ENCODE results near the gene TTN. TPM values are rescaled to one million over a fixed set of nuclear protein-coding genes. Genes with fewer than 3 reads are reported as not detected.

Gene TTN
- total RNA-seq, 4 donors from 2014 or later = 0.19 to 3.1 (median 1.7) TPM

DNA sequence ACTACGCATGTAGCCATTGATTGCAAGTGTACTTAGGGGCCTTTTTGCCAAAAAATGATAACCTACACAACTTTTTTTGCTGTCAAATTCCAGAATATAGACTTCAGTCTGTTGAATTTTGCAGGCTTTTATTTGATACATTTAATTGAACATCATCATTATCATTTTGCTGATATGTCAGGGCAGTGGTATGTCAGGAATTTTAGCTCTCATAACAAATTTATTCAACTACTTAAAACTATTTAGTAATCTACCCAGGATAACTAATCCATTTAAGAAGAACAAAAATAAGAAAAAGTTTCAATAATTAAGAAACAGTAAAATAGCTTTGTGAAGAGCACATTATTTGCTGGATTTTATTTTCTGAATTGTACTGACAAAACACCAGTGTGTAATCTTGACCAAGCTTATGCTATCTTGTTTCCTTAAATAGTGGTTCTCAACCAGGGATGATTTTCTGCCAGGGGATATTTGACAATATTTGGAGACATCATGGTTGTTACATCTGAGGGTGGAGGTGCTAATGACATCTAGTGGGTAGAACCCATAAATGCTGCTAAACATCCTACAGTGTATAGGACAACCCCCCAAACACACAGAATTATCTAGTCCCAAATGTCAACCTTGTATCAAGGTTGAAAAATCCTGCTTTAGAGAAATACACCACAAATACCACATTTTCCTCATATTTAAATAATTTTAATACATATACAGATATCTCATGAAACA lies 12.1 kb upstream of the TTN start:
- Histone ChIP-seq H3K4me1 (no peaks in the 10 kb centered on the region), H3K9me3 (no peaks in the 10 kb centered on the region), H3K27me3 (no peaks in the 10 kb centered on the region), H3K36me3 (no peaks in the 10 kb centered on the region), H3K27ac (no peak overlapping the region), H3K4me3 (no peak overlapping the region)
- 83 to 92% methylated on average over 1 of the region's 1 CpG for WGBS, 2 donors
- intact Hi-C loops (cut with DNase I) = no loop called here
- no peak for DNase-seq
- TF ChIP-seq POLR2A (IDR thresholded peaks at IDR 0.05) = no peak
- TF ChIP-seq, protein P1, sequence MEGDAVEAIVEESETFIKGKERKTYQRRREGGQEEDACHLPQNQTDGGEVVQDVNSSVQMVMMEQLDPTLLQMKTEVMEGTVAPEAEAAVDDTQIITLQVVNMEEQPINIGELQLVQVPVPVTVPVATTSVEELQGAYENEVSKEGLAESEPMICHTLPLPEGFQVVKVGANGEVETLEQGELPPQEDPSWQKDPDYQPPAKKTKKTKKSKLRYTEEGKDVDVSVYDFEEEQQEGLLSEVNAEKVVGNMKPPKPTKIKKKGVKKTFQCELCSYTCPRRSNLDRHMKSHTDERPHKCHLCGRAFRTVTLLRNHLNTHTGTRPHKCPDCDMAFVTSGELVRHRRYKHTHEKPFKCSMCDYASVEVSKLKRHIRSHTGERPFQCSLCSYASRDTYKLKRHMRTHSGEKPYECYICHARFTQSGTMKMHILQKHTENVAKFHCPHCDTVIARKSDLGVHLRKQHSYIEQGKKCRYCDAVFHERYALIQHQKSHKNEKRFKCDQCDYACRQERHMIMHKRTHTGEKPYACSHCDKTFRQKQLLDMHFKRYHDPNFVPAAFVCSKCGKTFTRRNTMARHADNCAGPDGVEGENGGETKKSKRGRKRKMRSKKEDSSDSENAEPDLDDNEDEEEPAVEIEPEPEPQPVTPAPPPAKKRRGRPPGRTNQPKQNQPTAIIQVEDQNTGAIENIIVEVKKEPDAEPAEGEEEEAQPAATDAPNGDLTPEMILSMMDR (IDR thresholded peaks at IDR 0.05) = no peak

DNA sequence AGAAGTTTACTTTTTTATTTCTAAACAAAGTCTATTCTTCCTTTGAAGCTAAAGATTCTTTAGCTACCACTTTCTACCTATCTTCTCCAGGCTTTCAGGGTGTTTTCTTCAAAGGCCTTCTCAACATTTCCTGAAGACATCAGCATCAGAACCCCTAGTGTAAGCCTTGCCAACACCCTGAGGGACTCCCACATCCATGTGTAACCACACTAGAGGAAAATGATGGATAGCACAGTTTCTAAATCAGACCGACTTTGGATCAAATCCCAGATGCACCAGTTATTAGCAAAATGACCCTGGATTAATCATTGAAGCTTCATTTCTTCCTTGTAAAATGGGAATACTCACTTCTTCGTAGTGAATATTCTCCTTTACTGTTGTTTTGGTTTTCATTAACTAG lies 4.7 kb upstream of the TTN start:
- 54 to 64% methylated on average over 2 of the region's 2 CpGs for WGBS, 2 donors
- Histone ChIP-seq H3K36me3 (no peaks in the 10 kb centered on the region), H3K4me3 (no peak overlapping the region), H3K27ac (no peak overlapping the region), H3K9me3 (no peaks in the 10 kb centered on the region), H3K4me1 (no peaks in the 10 kb centered on the region), H3K27me3 (no peaks in the 10 kb centered on the region)
- no peak for DNase-seq
- TF ChIP-seq, protein P1 (IDR thresholded peaks at IDR 0.05) = no peak
- TF ChIP-seq POLR2A (IDR thresholded peaks at IDR 0.05) = no peak
- intact Hi-C loops (cut with DNase I) = no loop called here

DNA sequence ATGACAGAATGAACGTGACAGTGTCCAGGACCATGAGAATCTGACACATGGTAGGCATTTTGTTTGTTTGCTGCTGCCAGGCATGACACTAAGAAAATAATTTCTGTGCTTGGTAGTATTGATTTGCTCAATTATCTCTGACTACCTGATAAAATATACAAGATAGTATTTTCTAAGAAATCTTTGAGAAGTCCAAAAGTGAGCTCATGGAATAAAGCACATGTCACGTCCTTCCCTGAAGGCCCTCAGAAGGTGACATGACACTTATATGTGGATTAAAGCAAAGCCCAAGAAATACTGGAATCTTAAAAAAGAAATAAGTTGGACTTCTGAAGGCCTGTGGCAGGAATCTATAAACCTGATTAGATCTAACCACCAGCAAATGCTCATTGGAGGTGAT lies 3.8 kb upstream of the TTN start:
- no peak for DNase-seq
- no peaks in the 10 kb centered on the region for H3K4me1 ChIP-seq
- WGBS, 2 donors = 66 to 82% methylated on average over 2 of the region's 2 CpGs
- H3K27ac ChIP-seq = no peak overlapping the region
- no peaks in the 10 kb centered on the region for H3K9me3 ChIP-seq
- no peaks in the 10 kb centered on the region for H3K27me3 ChIP-seq
- no peaks in the 10 kb centered on the region for H3K36me3 ChIP-seq
- no peak for TF ChIP-seq POLR2A (IDR thresholded peaks at IDR 0.05)
- TF ChIP-seq, protein P1 (IDR thresholded peaks at IDR 0.05) = no peak
- intact Hi-C loops (cut with DNase I) = no loop called here
- no peak overlapping the region for H3K4me3 ChIP-seq

DNA sequence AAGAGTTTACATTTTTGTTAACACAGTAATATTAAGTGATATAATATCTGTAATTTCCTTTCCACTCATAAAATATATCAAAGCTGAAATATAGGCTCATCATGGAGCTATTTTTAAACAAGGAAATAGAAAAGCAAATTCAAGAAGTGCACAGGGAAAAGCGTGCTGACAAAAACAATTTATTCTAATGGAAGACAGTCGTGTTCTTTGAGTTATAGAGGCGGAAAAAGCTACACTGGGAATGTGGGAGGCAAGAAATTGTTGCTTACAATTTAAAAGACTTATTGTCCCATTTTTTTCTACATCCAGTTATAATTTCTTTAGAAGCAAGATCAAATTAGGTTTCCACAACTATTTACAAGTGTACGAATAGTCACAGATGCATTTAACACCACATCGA lies 3.2 kb upstream of the TTN start:
- 85 to 87% methylated on average over 5 of the region's 5 CpGs for WGBS, 2 donors
- no peak overlapping the region for H3K4me3 ChIP-seq

GRCh38 chr2:178806543-178806942 lies 680 bp downstream of the TTN start:
- Histone ChIP-seq H3K27ac (no peak overlapping the region), H3K27me3 (no peaks in the 10 kb centered on the region), H3K4me3 (no peak overlapping the region), H3K9me3 (no peaks in the 10 kb centered on the region), H3K36me3 (no peaks in the 10 kb centered on the region), H3K4me1 (no peaks in the 10 kb centered on the region)
- DNase-seq = no peak
- TF ChIP-seq, protein P1 (IDR thresholded peaks at IDR 0.05) = no peak
- TF ChIP-seq POLR2A (IDR thresholded peaks at IDR 0.05) = no peak
- intact Hi-C loops (cut with DNase I) = no loop called here
- WGBS, 2 donors = 86% methylated on average over 1 of the region's 1 CpG

More for the DNA sequence above, 3.2 kb upstream of the TTN start:
- Histone ChIP-seq H3K27me3 (no peaks in the 10 kb centered on the region), H3K9me3 (no peaks in the 10 kb centered on the region), H3K36me3 (no peaks in the 10 kb centered on the region), H3K4me1 (no peaks in the 10 kb centered on the region), H3K27ac (no peak overlapping the region)
- intact Hi-C loops (cut with DNase I) = no loop called here
- no peak for TF ChIP-seq POLR2A (IDR thresholded peaks at IDR 0.05)
- TF ChIP-seq, protein P1 (IDR thresholded peaks at IDR 0.05) = no peak
- no peak for DNase-seq

Measured in esophagus squamous epithelium (tissue), 5 donors.